ENCODE results near the gene VPS26B.

DNA sequence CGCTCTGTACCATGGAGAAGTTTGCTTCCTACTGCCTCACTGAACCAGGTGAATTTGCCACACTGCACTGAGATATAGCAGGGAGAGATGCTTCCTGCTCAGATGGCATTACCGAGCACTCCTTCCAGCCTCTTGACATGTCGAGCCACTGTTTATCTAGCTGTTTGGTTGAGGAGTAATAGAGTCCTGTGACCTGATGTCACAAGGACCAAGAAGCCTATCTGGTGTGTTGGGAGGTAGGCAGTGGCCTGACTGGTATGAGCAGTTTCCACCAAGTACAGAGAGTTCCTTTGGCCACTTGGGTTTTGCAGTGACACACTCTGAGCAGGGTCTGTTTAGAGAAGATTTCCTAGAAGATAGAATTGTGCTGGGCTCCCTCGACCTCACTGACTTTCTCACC, 34.1 kb downstream of the VPS26B start:
- TF ChIP-seq, protein P1, sequence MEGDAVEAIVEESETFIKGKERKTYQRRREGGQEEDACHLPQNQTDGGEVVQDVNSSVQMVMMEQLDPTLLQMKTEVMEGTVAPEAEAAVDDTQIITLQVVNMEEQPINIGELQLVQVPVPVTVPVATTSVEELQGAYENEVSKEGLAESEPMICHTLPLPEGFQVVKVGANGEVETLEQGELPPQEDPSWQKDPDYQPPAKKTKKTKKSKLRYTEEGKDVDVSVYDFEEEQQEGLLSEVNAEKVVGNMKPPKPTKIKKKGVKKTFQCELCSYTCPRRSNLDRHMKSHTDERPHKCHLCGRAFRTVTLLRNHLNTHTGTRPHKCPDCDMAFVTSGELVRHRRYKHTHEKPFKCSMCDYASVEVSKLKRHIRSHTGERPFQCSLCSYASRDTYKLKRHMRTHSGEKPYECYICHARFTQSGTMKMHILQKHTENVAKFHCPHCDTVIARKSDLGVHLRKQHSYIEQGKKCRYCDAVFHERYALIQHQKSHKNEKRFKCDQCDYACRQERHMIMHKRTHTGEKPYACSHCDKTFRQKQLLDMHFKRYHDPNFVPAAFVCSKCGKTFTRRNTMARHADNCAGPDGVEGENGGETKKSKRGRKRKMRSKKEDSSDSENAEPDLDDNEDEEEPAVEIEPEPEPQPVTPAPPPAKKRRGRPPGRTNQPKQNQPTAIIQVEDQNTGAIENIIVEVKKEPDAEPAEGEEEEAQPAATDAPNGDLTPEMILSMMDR (IDR thresholded peaks at IDR 0.05), result no peak
- no peak for TF ChIP-seq POLR2A (IDR thresholded peaks at IDR 0.05)
